Measurements from ENCODE around the gene ZNF280A. TPM values are rescaled to one million over a fixed set of nuclear protein-coding genes. Genes with fewer than 3 reads are reported as not detected.

Gene ZNF280A
- total and polyA plus RNA-seq, 7 donors, result not detected

- Histone ChIP-seq H3K4me3 (no peak overlapping the region), H3K9me3 (no peaks in the 10 kb centered on the region), H3K36me3 (ENCODE audit: insufficient read depth in 1 of 2, low read depth in 1 of 2) (no peaks in the 10 kb centered on the region), H3K27me3 (ENCODE audit: insufficient read depth in 3 of 3, low read length in 2 of 3) (peaks cover 0 to 5% (median 2%) of the 10 kb centered on the region in 3 donors), H3K4me1 (no peaks in the 10 kb centered on the region), H3K27ac (no peak overlapping the region)
- ATAC-seq (no peak), DNase-seq (no peak)
- intact Hi-C loops (cut with DNase I), result no loop called here
- 63 to 70% (median 69%) methylated on average over 6 of the region's 6 CpGs for WGBS, 3 donors
- TF ChIP-seq, protein P1, sequence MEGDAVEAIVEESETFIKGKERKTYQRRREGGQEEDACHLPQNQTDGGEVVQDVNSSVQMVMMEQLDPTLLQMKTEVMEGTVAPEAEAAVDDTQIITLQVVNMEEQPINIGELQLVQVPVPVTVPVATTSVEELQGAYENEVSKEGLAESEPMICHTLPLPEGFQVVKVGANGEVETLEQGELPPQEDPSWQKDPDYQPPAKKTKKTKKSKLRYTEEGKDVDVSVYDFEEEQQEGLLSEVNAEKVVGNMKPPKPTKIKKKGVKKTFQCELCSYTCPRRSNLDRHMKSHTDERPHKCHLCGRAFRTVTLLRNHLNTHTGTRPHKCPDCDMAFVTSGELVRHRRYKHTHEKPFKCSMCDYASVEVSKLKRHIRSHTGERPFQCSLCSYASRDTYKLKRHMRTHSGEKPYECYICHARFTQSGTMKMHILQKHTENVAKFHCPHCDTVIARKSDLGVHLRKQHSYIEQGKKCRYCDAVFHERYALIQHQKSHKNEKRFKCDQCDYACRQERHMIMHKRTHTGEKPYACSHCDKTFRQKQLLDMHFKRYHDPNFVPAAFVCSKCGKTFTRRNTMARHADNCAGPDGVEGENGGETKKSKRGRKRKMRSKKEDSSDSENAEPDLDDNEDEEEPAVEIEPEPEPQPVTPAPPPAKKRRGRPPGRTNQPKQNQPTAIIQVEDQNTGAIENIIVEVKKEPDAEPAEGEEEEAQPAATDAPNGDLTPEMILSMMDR (IDR thresholded peaks at IDR 0.05), result no peak
Measured at GRCh38 chr22:22523494-22523893, 3.4 kb upstream of the ZNF280A start.

- Histone ChIP-seq H3K36me3 (ENCODE audit: insufficient read depth in 1 of 2, low read depth in 1 of 2) (no peaks in the 10 kb centered on the region), H3K27ac (no peak overlapping the region), H3K9me3 (no peaks in the 10 kb centered on the region), H3K4me3 (no peak overlapping the region), H3K4me1 (no peaks in the 10 kb centered on the region), H3K27me3 (ENCODE audit: insufficient read depth in 3 of 3, low read length in 2 of 3) (peaks cover 0 to 5% (median 2%) of the 10 kb centered on the region in 3 donors)
- WGBS, 3 donors, result 78 to 82% (median 80%) methylated on average over 8 of the region's 8 CpGs
- no peak for ATAC-seq
- TF ChIP-seq, protein P1 (IDR thresholded peaks at IDR 0.05), result no peak
- intact Hi-C loops (cut with DNase I), result no loop called here
- no peak for DNase-seq
Measured at GRCh38 chr22:22521631-22522030, 1.6 kb upstream of the ZNF280A start.

DNA sequence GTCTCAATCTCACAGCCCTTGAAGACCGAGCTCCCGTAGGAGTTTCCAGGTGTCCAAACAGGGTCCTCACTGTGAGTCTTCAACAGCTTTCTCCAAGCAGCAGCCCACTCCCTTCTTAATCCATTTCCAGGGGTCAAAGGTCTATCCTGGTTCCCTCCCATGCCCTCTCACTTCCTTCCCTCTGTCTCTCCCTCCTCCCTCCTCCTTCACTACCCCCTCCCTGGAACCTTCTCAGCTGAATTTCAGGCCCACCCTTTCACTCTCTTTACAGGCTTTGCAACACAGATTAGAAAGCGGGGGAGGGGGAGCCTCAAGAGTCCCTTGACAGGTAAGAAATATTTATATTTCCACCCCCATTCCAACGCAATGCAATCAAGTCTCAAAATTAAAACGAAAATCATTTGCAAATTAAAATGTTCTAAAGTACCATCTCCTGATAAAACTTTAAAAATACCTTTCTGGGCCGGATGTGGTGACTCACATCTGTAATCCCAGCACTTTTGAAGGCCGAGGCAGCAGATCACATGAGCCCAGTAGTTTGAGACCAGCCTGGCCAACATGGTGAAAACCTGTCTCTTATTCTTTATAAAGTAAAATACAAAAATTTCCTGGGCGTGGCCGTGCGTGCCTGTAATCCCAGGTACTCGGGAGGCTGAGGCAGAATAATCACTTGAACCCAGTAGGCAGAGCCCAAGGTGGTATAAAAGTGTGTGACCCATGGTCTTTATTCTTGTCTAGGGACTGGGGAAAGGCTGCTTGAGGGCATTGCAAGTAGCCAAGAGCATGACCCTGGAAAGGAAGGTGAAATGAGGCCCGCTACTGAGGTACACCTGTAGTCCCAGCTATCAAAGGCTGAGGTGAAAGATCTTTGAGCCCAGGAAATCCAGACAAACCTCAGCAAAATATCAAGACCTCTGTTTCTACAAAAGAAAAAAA lies 865 bp upstream of the ZNF280A start:
- Histone ChIP-seq H3K9me3 (no peaks in the 10 kb centered on the region), H3K4me1 (no peaks in the 10 kb centered on the region), H3K4me3 (no peak overlapping the region), H3K36me3 (ENCODE audit: insufficient read depth in 1 of 2, low read depth in 1 of 2) (no peaks in the 10 kb centered on the region), H3K27me3 (ENCODE audit: insufficient read depth in 3 of 3, low read length in 2 of 3) (peaks cover 0 to 5% (median 2%) of the 10 kb centered on the region in 3 donors), H3K27ac (no peak overlapping the region)
- DNase-seq, result no peak
- intact Hi-C loops (cut with DNase I), result no loop called here
- WGBS, 3 donors, result 80 to 83% (median 82%) methylated on average over 12 of the region's 12 CpGs
- TF ChIP-seq, protein P1 (IDR thresholded peaks at IDR 0.05), result no peak
- ATAC-seq, result no peak

DNA sequence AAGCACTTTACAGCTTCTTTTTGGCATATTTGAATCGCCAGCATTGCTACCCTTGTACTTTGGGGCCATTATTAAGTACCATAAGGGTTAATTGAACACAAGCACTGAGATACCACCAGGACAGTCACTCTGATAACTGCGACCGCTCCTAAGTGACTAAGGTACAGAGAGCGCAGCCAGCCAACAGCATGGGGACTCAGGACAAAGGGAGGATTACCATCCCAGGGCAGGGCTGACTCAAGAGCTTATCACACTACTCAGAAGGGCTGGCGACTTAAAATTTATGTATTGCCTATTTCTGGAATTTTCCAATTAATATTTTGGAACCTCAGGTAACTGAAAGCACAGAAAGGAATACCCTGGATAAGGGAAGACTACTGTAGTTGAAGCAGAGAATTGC lies 479 bp downstream of the ZNF280A start:
- peaks cover 0 to 6% (median 5%) of the 10 kb centered on the region in 3 donors for H3K27me3 ChIP-seq (ENCODE audit: insufficient read depth in 3 of 3, low read length in 2 of 3)
- TF ChIP-seq, protein P1 (IDR thresholded peaks at IDR 0.05), result no peak

More for the DNA sequence above, 479 bp downstream of the ZNF280A start:
- intact Hi-C loops (cut with DNase I), result no loop called here
- ATAC-seq (no peak), DNase-seq (no peak)
- Histone ChIP-seq H3K27ac (no peak overlapping the region), H3K9me3 (no peaks in the 10 kb centered on the region), H3K4me3 (no peak overlapping the region), H3K4me1 (no peaks in the 10 kb centered on the region), H3K36me3 (ENCODE audit: insufficient read depth in 1 of 2, low read depth in 1 of 2) (no peaks in the 10 kb centered on the region)
- 77 to 79% (median 78%) methylated on average over 5 of the region's 5 CpGs for WGBS, 3 donors

Data from psoas muscle (tissue), 8 donors.